Inflammatory macrophage treated with lipopolysaccharide for 1 hour (primary cell): ENCODE results near the gene TMEM123.

Experiments used
- DNase-seq, 2 donors: peaks; one replicate each; pipeline ENCODE4 v3.0.0-alpha.2; 2020 to 2022

TMEM123 gene

DNA sequence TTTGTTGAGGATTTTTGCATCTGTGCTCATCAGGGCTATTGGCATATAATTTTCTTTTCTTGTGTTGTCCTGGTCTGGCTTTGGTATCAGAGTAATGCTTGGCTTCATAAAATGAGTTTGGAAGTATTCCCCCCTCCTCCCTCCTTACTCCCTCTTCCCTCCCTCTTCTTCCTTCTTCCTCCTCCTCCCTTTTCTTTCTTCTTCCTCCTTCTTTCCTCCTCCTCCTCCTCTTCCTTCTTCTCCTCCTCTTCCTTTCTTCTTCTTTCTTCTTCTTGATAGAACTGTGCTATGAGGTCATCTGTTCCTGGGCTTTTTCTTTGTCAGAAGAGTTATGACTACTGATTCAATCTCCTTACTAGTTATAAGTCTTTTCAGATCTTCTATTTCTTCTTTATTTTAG, 95.4 kb downstream of the TMEM123 start:
- no peak for DNase-seq

DNA sequence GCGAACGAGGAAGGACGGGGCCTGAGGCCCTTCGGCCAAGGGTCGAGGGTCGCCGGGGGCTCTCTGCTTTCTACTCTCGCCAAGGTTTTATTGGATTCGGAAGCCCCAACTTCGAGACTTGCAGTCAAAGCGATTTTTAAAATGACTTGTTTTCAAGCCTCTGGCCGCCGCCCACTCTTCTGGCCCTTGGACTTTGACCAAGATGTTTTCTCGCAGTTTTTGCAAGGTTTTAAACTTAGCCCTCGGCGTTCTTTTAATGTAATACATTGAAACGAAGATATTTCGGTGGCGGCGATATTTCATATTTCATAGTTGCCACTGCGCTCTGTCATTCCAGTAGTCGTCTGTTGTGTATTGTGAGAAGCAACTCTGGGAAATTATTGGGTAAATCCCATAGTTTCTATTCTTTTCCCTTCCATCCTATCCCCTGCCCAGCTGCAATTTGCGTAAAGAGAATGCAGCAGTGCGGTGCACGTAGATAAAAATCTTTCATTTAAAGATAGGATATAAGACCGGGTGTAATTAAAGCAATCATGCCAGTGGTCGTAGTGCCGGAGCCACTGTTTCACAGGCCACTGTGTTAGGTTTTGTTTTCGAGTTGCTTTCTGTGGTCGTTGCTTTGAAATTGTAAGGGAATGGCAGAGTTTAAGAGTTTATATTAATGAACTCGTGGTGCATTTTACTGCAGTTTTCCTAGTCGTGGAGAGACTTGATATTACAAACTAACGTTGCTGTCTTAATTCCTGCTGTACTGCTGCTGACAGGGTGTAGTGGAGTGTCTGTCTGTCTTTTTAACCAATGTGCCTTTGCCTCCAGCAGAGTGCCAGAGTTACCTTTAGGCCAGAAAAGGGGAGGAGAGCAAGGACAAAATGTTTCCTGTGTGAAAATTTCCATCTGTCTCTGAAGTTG, 104.8 kb downstream of the TMEM123 start:
- peak; percentile 68 to 71 for DNase-seq

DNA sequence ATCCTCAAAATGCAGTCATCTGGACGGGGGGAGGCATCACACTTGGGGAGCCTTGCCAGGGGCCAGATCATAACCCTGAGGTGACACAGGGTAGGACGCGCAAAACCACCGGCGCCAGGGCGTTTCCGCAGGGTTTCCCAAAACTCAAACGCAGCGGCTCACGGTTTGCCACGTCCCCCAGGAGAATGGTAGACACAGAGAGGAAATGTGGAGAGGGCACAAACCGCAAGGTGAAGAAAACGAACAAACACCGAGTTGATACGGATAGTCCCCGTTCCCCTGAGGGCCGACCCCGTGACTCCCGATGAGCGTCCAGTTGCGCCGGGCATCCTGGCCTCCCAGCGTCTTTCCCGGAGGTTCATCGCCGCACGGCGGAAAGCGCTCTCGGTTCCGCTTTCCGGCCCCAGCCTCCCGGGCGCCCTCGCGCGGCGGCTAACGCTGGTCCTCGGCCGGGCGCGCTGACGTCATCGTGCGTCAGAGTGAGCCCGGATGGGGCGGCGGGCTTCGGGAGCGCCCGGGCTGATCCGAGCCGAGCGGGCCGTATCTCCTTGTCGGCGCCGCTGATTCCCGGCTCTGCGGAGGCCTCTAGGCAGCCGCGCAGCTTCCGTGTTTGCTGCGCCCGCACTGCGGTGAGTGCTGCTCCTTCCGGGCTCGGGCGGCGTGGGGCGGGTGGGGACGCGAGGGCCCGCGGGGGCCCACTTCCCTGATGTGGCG, 105.7 kb downstream of the TMEM123 start, which contains the start of gene BIRC2:
TSS of gene BIRC2 (plus strand) at position 467 of the 714 bp plus-strand sequence. CDS start 2,641 bp downstream, outside the sequence.
- DNase-seq = peak; percentile 90 to 98

DNA sequence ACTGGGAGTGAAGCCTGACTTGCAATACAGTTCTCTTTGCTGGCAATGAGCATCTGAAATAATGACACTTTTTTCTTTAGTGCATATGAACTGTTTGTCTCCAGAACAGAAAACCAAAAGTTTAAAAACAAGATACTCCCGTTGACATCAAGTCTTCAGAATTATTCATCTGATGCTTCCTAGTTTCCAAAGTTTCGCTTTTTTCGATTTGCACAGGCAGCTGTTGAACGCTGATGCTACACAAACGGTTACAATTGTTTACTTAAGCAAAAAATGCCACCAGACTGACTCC, 106.2 kb downstream of the TMEM123 start:
- no peak for DNase-seq
